GM23338 (cell line): ENCODE data around the gene HTT. TPM values are rescaled to one million over a fixed set of nuclear protein-coding genes. Genes with fewer than 3 reads are reported as not detected.

Experiments
- ATAC-seq: fragments of 200-7000 bp; cut with Tn5 transposase; 3 replicates; pipeline ENCODE4 v1.9.1; 2020
- DNase-seq: peaks from one replicate; pipeline ENCODE4 v3.0.0-alpha.2; 2015; ENCODE audit warnings: low spot score
- H2AFZ ChIP-seq: fragments of 200-600 bp; sonication (generic); 2 replicates; pipeline ENCODE4 v1.8.0; 2016; ENCODE audit warnings: antibody characterized with exemption, mild to moderate bottlenecking, moderate library complexity
- H3F3A ChIP-seq: fragments of 200-600 bp; sonication (generic); replicated peaks from 2 replicates; pipeline ENCODE4 v1.8.0; 2017; ENCODE audit warnings: antibody characterized with exemption, mixed run types, low read depth
- H3K27ac ChIP-seq: fragments of 200-600 bp; sonication (generic); 2 replicates; pipeline ENCODE4 v1.6.1; 2016; ENCODE audit warnings: low read depth
- H3K27me3 ChIP-seq: fragments of 200-600 bp; sonication (generic); 2 replicates; pipeline ENCODE4 v1.8.0; 2016; ENCODE audit warnings: mild to moderate bottlenecking, mixed run types, moderate library complexity; ENCODE audit not compliant: insufficient read depth
- H3K36me3 ChIP-seq: fragments of 200-600 bp; sonication (generic); 2 replicates; pipeline ENCODE4 v1.8.0; 2016; ENCODE audit warnings: mild to moderate bottlenecking; ENCODE audit not compliant: insufficient read depth
- H3K4me1 ChIP-seq: fragments of 200-600 bp; sonication (generic); 2 replicates; pipeline ENCODE4 v1.8.0; 2016; ENCODE audit warnings: mild to moderate bottlenecking, moderate library complexity; ENCODE audit not compliant: insufficient read depth
- H3K4me2 ChIP-seq: fragments of 200-600 bp; sonication (generic); 2 replicates; pipeline ENCODE4 v1.7.1; 2017; ENCODE audit warnings: mixed run types
- H3K4me3 ChIP-seq: fragments of 200-600 bp; sonication (generic); 2 replicates; pipeline ENCODE4 v1.6.1; 2016; ENCODE audit warnings: mixed run types
- H3K79me2 ChIP-seq: fragments of 200-600 bp; sonication (generic); replicated peaks from 2 replicates; pipeline ENCODE4 v1.8.0; 2017; ENCODE audit warnings: mild to moderate bottlenecking; ENCODE audit not compliant: insufficient read depth
- H3K9me2 ChIP-seq: fragments of 200-600 bp; sonication (generic); 2 replicates; pipeline ENCODE4 v1.8.0; 2017; ENCODE audit not compliant: insufficient read depth
- H4K20me1 ChIP-seq: fragments of 200-600 bp; sonication (generic); replicated peaks from 2 replicates; pipeline ENCODE4 v1.8.0; 2017; ENCODE audit warnings: mild to moderate bottlenecking; ENCODE audit not compliant: insufficient read depth
- H3K27ac Mint-ChIP-seq: 2 replicates; pipeline ENCODE4 v1.8.0; 2020; ENCODE audit warnings: inconsistent platforms, mild to moderate bottlenecking, moderate library complexity, mixed read lengths
- H3K27me3 Mint-ChIP-seq: 3 replicates; pipeline ENCODE4 v1.8.0; 2022; ENCODE audit warnings: low read depth, mild to moderate bottlenecking, moderate library complexity, mixed read lengths, inconsistent platforms; ENCODE audit not compliant: insufficient read depth, poor library complexity
- H3K36me3 Mint-ChIP-seq: 3 replicates; pipeline ENCODE4 v1.8.0; 2021; ENCODE audit warnings: low read depth, mild to moderate bottlenecking, inconsistent platforms, moderate library complexity, mixed read lengths
- H3K4me1 Mint-ChIP-seq: 3 replicates; pipeline ENCODE4 v1.8.0; 2020; ENCODE audit warnings: mild to moderate bottlenecking, inconsistent platforms, mixed read lengths
- H3K4me3 Mint-ChIP-seq: 3 replicates; pipeline ENCODE4 v1.8.0; 2021; ENCODE audit warnings: moderate library complexity, mild to moderate bottlenecking, inconsistent platforms, mixed read lengths
- H3K9me3 Mint-ChIP-seq: 3 replicates; pipeline ENCODE4 v1.8.0; 2020; ENCODE audit warnings: moderate library complexity, mild to moderate bottlenecking, inconsistent platforms, mixed read lengths
- CREB1 ChIP-seq: fragments of 250-450 bp; sonication (Bioruptor Pico); IDR thresholded peaks from 2 replicates; pipeline ENCODE4 v1.5.0; 2020; ENCODE audit warnings: low read depth, mild to moderate bottlenecking, moderate library complexity
- CTCF ChIP-seq, 2 experiments: fragments of 200-600 bp in 1 of 2; sonication (generic) in 1 of 2; conservative IDR thresholded peaks; 2 replicates each; pipeline versions ENCODE4 v1.5.1 to v1.6.1; 2016 to 2017; ENCODE audit warnings: antibody characterized with exemption in 2 of 2, low read depth in 2 of 2, mild to moderate bottlenecking in 2 of 2, moderate library complexity in 1 of 2
- EZH2 ChIP-seq: fragments of 200-600 bp; sonication (generic); IDR thresholded peaks from one replicate; pipeline ENCODE4 v1.8.0; 2017; ENCODE audit warnings: antibody characterized with exemption, mild to moderate bottlenecking, low read depth; ENCODE audit not compliant: unreplicated experiment
- EZH2phosphoT487 ChIP-seq: fragments of 200-600 bp; sonication (generic); IDR thresholded peaks from one replicate; pipeline ENCODE4 v1.8.1; 2018; ENCODE audit warnings: antibody characterized with exemption; ENCODE audit not compliant: unreplicated experiment
- JUNB ChIP-seq: IDR thresholded peaks from one replicate; pipeline ENCODE4 v1.6.1; 2016; ENCODE audit warnings: antibody characterized with exemption; ENCODE audit not compliant: unreplicated experiment
- NANOG ChIP-seq: IDR thresholded peaks from 2 replicates; pipeline ENCODE4 v1.6.1; 2016; ENCODE audit warnings: antibody characterized with exemption, borderline replicate concordance
- POLR2AphosphoS5 ChIP-seq: IDR thresholded peaks from 2 replicates; pipeline ENCODE4 v1.6.1; 2016; ENCODE audit warnings: antibody characterized with exemption, low read depth
- REST ChIP-seq: IDR thresholded peaks from one replicate; pipeline ENCODE4 v1.6.1; 2018; ENCODE audit warnings: antibody characterized with exemption; ENCODE audit not compliant: unreplicated experiment
- STAT1 ChIP-seq: IDR thresholded peaks from one replicate; pipeline ENCODE4 v1.6.1; 2016; ENCODE audit warnings: antibody characterized with exemption; ENCODE audit not compliant: unreplicated experiment
- ZNF331 ChIP-seq: fragments of 250-450 bp; sonication (Bioruptor Pico); IDR thresholded peaks from 2 replicates; pipeline ENCODE4 v1.5.0; 2020; ENCODE audit warnings: low read depth, mild to moderate bottlenecking, moderate library complexity
- ZNF462 ChIP-seq: fragments of 250-450 bp; sonication (Bioruptor Pico); IDR thresholded peaks from 2 replicates; pipeline ENCODE4 v1.5.0; 2020; ENCODE audit warnings: mild to moderate bottlenecking, moderate library complexity
- polyA plus RNA-seq: library from polyadenylated mRNA; unstranded; fragments of >200 nt; fragmentation: Nextera tagmentation; extraction: Ambion mirVana; gene quantifications from 2 replicates; pipeline ENCODE4 v1.2.1, GENCODE V29; 2016
- total RNA-seq: library from RNA; depleted of rRNA; stranded (reverse); fragments of >200 nt; shearing (Covaris generic); gene quantifications from 2 replicates; pipeline ENCODE4 v1.2.3, GENCODE V29; 2014

HTT gene
- total and polyA plus RNA-seq, 2 experiments from 2014 or later, result 26.6 to 67.7 TPM

GRCh38 chr4:3232871-3233271 is 158.4 kb downstream of the HTT start:
- Histone ChIP-seq H3K79me2 (no peaks in the 10 kb centered on the region), H3K27ac (no peak overlapping the region), H2AFZ (no peak overlapping the region), H3K27me3 (no peaks in the 10 kb centered on the region), H3K4me1 (peaks cover 8% of the 10 kb centered on the region), H3F3A (0 out of 2 replicates have a peak, but pooled peaks cover 4% of the 10 kb centered on the region), H4K20me1 (peaks cover 14% of the 10 kb centered on the region), H3K4me3 (no peak overlapping the region), H3K36me3 (peaks cover 16% of the 10 kb centered on the region), H3K9me2 (no peaks in the 10 kb centered on the region), H3K4me2 (no peak overlapping the region)
- Mint-ChIP-seq H3K27ac (no peak overlapping the region), H3K4me3 (no peak overlapping the region), H3K27me3 (peaks cover 17% of the 10 kb centered on the region), H3K9me3 (peaks cover 4% of the 10 kb centered on the region; the same call in 2 of the 3 replicates), H3K36me3 (peaks cover 75% of the 10 kb centered on the region), H3K4me1 (peaks cover 9% of the 10 kb centered on the region)
- ATAC-seq (no peak), DNase-seq (no peak)
- no peak for TF ChIP-seq ZNF331 (CRISPR knock-in tag)
- no peak for TF ChIP-seq POLR2AphosphoS5
- TF ChIP-seq EZH2phosphoT487, result no peak
- TF ChIP-seq CREB1 (CRISPR knock-in tag), result no peak
- no peak for TF ChIP-seq NANOG
- TF ChIP-seq JUNB, result no peak
- TF ChIP-seq REST, result no peak
- no peak for TF ChIP-seq STAT1
- TF ChIP-seq EZH2, result no peak
- no peak for TF ChIP-seq CTCF (conservative IDR thresholded peaks at IDR 0.05; ENCODE audit: low read depth in 2 of 2)
- TF ChIP-seq ZNF462, result no peak
